Hepatocyte (in vitro differentiated cells): ENCODE data around the gene WDR62. TPM values are rescaled to one million over a fixed set of nuclear protein-coding genes. Genes with fewer than 3 reads are reported as not detected.

Experiments
- DNase-seq: peaks from one replicate; pipeline ENCODE4 v3.0.0-alpha.2; 2016; ENCODE audit warnings: low spot score
- H2AFZ ChIP-seq: fragments of 200-600 bp; sonication (generic); 2 replicates; pipeline ENCODE4 v1.6.0; 2016; ENCODE audit warnings: antibody characterized with exemption, mild to moderate bottlenecking
- H3K27ac ChIP-seq: fragments of 200-600 bp; sonication (generic); 2 replicates; pipeline ENCODE4 v1.5.1; 2016; ENCODE audit warnings: mild to moderate bottlenecking
- H3K27me3 ChIP-seq: fragments of 200-600 bp; sonication (generic); 2 replicates; pipeline ENCODE4 v1.6.1; 2016
- H3K36me3 ChIP-seq: fragments of 200-600 bp; sonication (generic); replicated peaks from 2 replicates; pipeline ENCODE4 v1.5.1; 2016; ENCODE audit warnings: low read depth; ENCODE audit not compliant: insufficient read depth
- H3K4me1 ChIP-seq: fragments of 200-600 bp; sonication (generic); 2 replicates; pipeline ENCODE4 v1.5.1; 2016; ENCODE audit warnings: mild to moderate bottlenecking, moderate library complexity; ENCODE audit not compliant: insufficient read depth
- H3K4me2 ChIP-seq: fragments of 200-600 bp; sonication (generic); 2 replicates; pipeline ENCODE4 v1.6.0; 2016
- H3K4me3 ChIP-seq: fragments of 200-600 bp; sonication (generic); 2 replicates; pipeline ENCODE4 v1.5.1; 2016; ENCODE audit warnings: mild to moderate bottlenecking
- H3K79me2 ChIP-seq: fragments of 200-600 bp; sonication (generic); 2 replicates; pipeline ENCODE4 v1.6.0; 2017; ENCODE audit warnings: mild to moderate bottlenecking
- H3K9me2 ChIP-seq: fragments of 200-600 bp; sonication (generic); replicated peaks from 2 replicates; pipeline ENCODE4 v1.6.0; 2017; ENCODE audit warnings: mild to moderate bottlenecking; ENCODE audit not compliant: insufficient read depth
- H3K9me3 ChIP-seq: fragments of 200-600 bp; sonication (generic); 2 replicates; pipeline ENCODE4 v1.5.1; 2016; ENCODE audit warnings: low read depth, mild to moderate bottlenecking
- H4K20me1 ChIP-seq: fragments of 200-600 bp; sonication (generic); 2 replicates; pipeline ENCODE4 v1.6.0; 2016; ENCODE audit warnings: mild to moderate bottlenecking; ENCODE audit not compliant: insufficient read depth, poor library complexity, severe bottlenecking
- EZH2 ChIP-seq: fragments of 200-600 bp; sonication (generic); IDR thresholded peaks from 2 replicates; pipeline ENCODE4 v1.6.1; 2016; ENCODE audit warnings: antibody characterized with exemption, mild to moderate bottlenecking, borderline replicate concordance
- EZH2phosphoT487 ChIP-seq: fragments of 200-600 bp; sonication (generic); IDR thresholded peaks from one replicate; pipeline ENCODE4 v1.6.1; 2018; ENCODE audit warnings: antibody characterized with exemption, mild to moderate bottlenecking, low read depth, moderate library complexity; ENCODE audit not compliant: unreplicated experiment, severe bottlenecking
- WGBS: methylation state at CpG from one replicate; pipeline ENCODE4 v1.1.6; 2016; ENCODE audit warnings: low lambda C conversion rate; ENCODE audit errors: missing lambda C conversion rate; 5-methylcytosine and 5-hydroxymethylcytosine counted together
- polyA plus RNA-seq: library from polyadenylated mRNA; unstranded; fragments of >200 nt; fragmentation: Nextera tagmentation; extraction: Ambion mirVana; gene quantifications from 2 replicates; pipeline ENCODE4 v1.2.1, GENCODE V29; 2016
- total RNA-seq: library from RNA; depleted of rRNA; stranded (reverse); fragments of >200 nt; gene quantifications from 2 replicates; pipeline ENCODE4 v1.2.3, GENCODE V29; 2014
- TF ChIP-seq, protein P1 (sequence below): fragments of 200-600 bp; sonication (generic); IDR thresholded peaks from 2 replicates; pipeline ENCODE4 v1.5.1; 2016; ENCODE audit warnings: antibody characterized with exemption, mild to moderate bottlenecking; ENCODE audit not compliant: poor library complexity

Gene WDR62
- total and polyA plus RNA-seq, 2 experiments from 2014 or later = 2.1 to 4.6 TPM

DNA sequence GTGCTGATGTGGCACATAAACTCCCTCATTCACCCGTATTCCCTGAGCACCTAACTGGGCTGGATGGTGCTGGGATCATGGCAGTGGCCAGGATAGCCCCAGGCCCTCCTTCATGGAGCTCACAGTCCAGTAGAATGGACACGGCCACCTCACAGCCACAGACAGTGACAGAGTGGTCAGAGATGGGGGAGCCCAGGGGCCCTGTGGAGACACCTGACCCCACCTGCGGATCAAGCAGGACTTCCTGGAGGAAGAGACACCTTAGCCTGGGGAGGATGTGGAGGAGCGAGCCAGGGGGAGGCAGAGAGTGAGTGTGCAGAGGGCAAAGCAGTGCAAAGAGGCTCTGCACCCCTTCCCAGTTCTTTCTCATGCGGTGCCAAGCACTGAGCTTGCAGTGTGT lies 35.1 kb downstream of the WDR62 start:
- Histone ChIP-seq H3K27ac (no peak overlapping the region), H3K36me3 (no peaks in the 10 kb centered on the region), H2AFZ (no peak overlapping the region), H3K4me2 (no peak overlapping the region), H3K27me3 (no peaks in the 10 kb centered on the region), H3K9me2 (no peaks in the 10 kb centered on the region), H3K9me3 (no peaks in the 10 kb centered on the region), H3K4me3 (no peak overlapping the region), H3K4me1 (no peaks in the 10 kb centered on the region), H4K20me1 (no peaks in the 10 kb centered on the region), H3K79me2 (no peaks in the 10 kb centered on the region)
- TF ChIP-seq EZH2phosphoT487 = no peak
- TF ChIP-seq EZH2 = no peak
- TF ChIP-seq, protein P1, sequence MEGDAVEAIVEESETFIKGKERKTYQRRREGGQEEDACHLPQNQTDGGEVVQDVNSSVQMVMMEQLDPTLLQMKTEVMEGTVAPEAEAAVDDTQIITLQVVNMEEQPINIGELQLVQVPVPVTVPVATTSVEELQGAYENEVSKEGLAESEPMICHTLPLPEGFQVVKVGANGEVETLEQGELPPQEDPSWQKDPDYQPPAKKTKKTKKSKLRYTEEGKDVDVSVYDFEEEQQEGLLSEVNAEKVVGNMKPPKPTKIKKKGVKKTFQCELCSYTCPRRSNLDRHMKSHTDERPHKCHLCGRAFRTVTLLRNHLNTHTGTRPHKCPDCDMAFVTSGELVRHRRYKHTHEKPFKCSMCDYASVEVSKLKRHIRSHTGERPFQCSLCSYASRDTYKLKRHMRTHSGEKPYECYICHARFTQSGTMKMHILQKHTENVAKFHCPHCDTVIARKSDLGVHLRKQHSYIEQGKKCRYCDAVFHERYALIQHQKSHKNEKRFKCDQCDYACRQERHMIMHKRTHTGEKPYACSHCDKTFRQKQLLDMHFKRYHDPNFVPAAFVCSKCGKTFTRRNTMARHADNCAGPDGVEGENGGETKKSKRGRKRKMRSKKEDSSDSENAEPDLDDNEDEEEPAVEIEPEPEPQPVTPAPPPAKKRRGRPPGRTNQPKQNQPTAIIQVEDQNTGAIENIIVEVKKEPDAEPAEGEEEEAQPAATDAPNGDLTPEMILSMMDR = no peak
- WGBS = 98% methylated on average over 5 of the region's 5 CpGs
- DNase-seq = no peak

GRCh38 chr19:36090910-36091695 lies 36.4 kb downstream of the WDR62 start:
- Histone ChIP-seq H3K9me2 (no peaks in the 10 kb centered on the region), H3K27me3 (no peaks in the 10 kb centered on the region), H3K36me3 (no peaks in the 10 kb centered on the region), H2AFZ (no peak overlapping the region), H3K4me1 (no peaks in the 10 kb centered on the region), H3K4me3 (no peak overlapping the region), H3K9me3 (no peaks in the 10 kb centered on the region), H4K20me1 (no peaks in the 10 kb centered on the region), H3K27ac (no peak overlapping the region), H3K79me2 (no peaks in the 10 kb centered on the region), H3K4me2 (no peak overlapping the region)
- 86% methylated on average over 11 of the region's 13 CpGs for WGBS
- TF ChIP-seq EZH2phosphoT487 (no peak), EZH2 (no peak)
- TF ChIP-seq, protein P1 = no peak
- DNase-seq = no peak

DNA sequence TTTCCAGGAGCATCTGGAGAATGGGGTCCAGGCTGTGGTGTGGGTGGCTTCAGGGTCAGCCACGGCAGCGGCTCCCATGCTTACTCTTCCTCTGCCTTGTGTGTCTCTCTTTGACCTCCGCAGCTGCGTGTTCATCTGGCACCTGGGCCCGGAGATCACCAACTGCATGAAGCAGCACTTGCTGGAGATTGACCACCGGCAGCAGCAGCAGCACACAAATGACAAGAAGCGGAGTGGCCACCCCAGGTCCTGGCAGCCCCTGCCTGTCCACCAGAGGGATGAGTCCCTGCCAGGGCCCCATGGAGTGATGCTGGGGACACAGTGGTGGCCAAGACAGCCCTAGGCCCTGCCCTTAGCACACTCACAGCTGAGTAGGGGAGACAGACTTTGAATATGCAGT lies 37.9 kb downstream of the WDR62 start:
- H3K27ac ChIP-seq = no peak overlapping the region
- H3K36me3 ChIP-seq = no peaks in the 10 kb centered on the region
- H2AFZ ChIP-seq = no peak overlapping the region
- H3K4me2 ChIP-seq = no peak overlapping the region
- no peak overlapping the region for H3K4me3 ChIP-seq
- no peaks in the 10 kb centered on the region for H3K27me3 ChIP-seq
- H3K9me3 ChIP-seq = no peaks in the 10 kb centered on the region
- H3K79me2 ChIP-seq = no peaks in the 10 kb centered on the region
- TF ChIP-seq, protein P1 = no peak
- TF ChIP-seq EZH2phosphoT487 (no peak), EZH2 (no peak)
- H3K4me1 ChIP-seq = no peaks in the 10 kb centered on the region
- no peaks in the 10 kb centered on the region for H3K9me2 ChIP-seq
- H4K20me1 ChIP-seq = no peaks in the 10 kb centered on the region
- 99% methylated on average over 7 of the region's 7 CpGs for WGBS
- no peak for DNase-seq
